Osteoblast (primary cell): ENCODE data around the gene C2orf72. TPM values are rescaled to one million over a fixed set of nuclear protein-coding genes. Genes with fewer than 3 reads are reported as not detected.
A peak's percentile ranks its signal among the peaks of the same experiment; 100 is the strongest.

ENCODE experiments used
- DNase-seq: peaks from one replicate; pipeline ENCODE4 v3.0.0; 2011; ENCODE audit warnings: low spot score, mixed read lengths; ENCODE audit not compliant: insufficient read length; ENCODE audit errors: missing footprints
- H2AFZ ChIP-seq: 2 replicates; pipeline ENCODE4 v1.6.0; 2011; ENCODE audit warnings: mild to moderate bottlenecking, low read length
- H3K27ac ChIP-seq: 2 replicates; pipeline ENCODE4 v1.5.1; 2011; ENCODE audit warnings: mild to moderate bottlenecking, low read depth, low read length, moderate library complexity
- H3K27me3 ChIP-seq: 2 replicates; pipeline ENCODE4 v1.6.0; 2012; ENCODE audit warnings: mild to moderate bottlenecking, control low read depth, inconsistent platforms, low read length, moderate library complexity; ENCODE audit not compliant: insufficient read depth
- H3K36me3 ChIP-seq: 2 replicates; pipeline ENCODE4 v1.5.1; 2011; ENCODE audit warnings: mild to moderate bottlenecking, low read length, control low read depth, moderate library complexity; ENCODE audit not compliant: insufficient read depth
- H3K4me1 ChIP-seq: 2 replicates; pipeline ENCODE4 v1.5.1; 2011; ENCODE audit warnings: mild to moderate bottlenecking, low read length, control low read depth, moderate library complexity; ENCODE audit not compliant: insufficient read depth
- H3K4me2 ChIP-seq: 2 replicates; pipeline ENCODE4 v1.6.0; 2011; ENCODE audit warnings: mild to moderate bottlenecking, low read length; ENCODE audit not compliant: insufficient read depth
- H3K4me3 ChIP-seq: fragments of 200-600 bp; sonication (generic); 3 replicates; pipeline ENCODE4 v1.5.1; 2012; ENCODE audit warnings: mild to moderate bottlenecking, low read length, inconsistent platforms; ENCODE audit not compliant: insufficient read depth
- H3K79me2 ChIP-seq: 2 replicates; pipeline ENCODE4 v1.6.0; 2012; ENCODE audit warnings: mild to moderate bottlenecking, low read length, control low read depth, inconsistent platforms; ENCODE audit not compliant: insufficient read depth
- H3K9me3 ChIP-seq: 2 replicates; pipeline ENCODE4 v1.5.1; 2011; ENCODE audit warnings: low read depth, low read length, control low read depth
- H4K20me1 ChIP-seq: 2 replicates; pipeline ENCODE4 v1.6.0; 2012; ENCODE audit warnings: mild to moderate bottlenecking, low read length, control low read depth; ENCODE audit not compliant: insufficient read depth
- total RNA-seq: library from RNA; depleted of rRNA; stranded (reverse); fragments of >200 nt; gene quantifications from 2 replicates; pipeline ENCODE4 v1.2.3, GENCODE V29; 2012
- TF ChIP-seq, protein P1 (sequence below): IDR thresholded peaks from 2 replicates; pipeline ENCODE4 v1.5.1; 2011; ENCODE audit warnings: mild to moderate bottlenecking, low read depth, low read length, moderate library complexity; ENCODE audit errors: extremely low read depth

Gene C2orf72
- total RNA-seq, 1 donor: not detected

DNA sequence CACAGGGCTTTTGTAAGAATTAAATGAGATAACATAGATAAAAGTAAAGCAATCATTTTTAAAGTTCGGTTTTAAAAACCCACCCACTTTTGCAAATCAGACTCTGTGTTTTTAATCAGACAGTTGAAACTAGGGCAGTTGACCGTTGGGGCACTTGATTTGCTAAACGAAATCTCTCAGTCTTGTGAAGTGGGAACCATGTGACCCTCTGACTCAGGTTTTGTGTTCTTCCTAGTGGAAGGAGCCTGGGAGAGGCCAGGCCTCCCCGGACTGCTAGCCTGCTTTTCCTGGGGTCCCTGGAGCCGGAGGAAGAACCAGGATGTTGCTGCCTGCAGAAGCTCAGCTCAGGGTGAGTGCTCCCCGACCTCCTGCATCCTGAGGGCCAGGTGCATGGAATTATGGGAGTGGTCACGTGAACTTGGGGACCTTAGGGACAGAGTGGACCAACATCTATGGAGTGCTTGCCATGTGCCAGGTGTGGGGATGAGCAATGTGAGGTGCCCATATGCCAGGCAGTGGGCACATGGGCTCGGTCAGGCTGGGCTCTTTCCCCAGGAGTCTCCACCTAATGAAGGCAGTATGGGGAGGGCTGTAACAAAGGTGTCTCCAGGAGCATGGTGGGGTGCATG lies 3.9 kb downstream of the C2orf72 start:
- no peaks in the 10 kb centered on the region for H3K36me3 ChIP-seq
- peaks cover 49% of the 10 kb centered on the region for H3K27me3 ChIP-seq
- H4K20me1 ChIP-seq: no peaks in the 10 kb centered on the region
- no peaks in the 10 kb centered on the region for H3K9me3 ChIP-seq
- H3K4me3 ChIP-seq: no peak overlapping the region
- no peak for DNase-seq
- H3K27ac ChIP-seq: no peak overlapping the region
- TF ChIP-seq, protein P1, sequence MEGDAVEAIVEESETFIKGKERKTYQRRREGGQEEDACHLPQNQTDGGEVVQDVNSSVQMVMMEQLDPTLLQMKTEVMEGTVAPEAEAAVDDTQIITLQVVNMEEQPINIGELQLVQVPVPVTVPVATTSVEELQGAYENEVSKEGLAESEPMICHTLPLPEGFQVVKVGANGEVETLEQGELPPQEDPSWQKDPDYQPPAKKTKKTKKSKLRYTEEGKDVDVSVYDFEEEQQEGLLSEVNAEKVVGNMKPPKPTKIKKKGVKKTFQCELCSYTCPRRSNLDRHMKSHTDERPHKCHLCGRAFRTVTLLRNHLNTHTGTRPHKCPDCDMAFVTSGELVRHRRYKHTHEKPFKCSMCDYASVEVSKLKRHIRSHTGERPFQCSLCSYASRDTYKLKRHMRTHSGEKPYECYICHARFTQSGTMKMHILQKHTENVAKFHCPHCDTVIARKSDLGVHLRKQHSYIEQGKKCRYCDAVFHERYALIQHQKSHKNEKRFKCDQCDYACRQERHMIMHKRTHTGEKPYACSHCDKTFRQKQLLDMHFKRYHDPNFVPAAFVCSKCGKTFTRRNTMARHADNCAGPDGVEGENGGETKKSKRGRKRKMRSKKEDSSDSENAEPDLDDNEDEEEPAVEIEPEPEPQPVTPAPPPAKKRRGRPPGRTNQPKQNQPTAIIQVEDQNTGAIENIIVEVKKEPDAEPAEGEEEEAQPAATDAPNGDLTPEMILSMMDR: no peak
- no peaks in the 10 kb centered on the region for H3K79me2 ChIP-seq
- H3K4me1 ChIP-seq: no peaks in the 10 kb centered on the region
- no peak overlapping the region for H3K4me2 ChIP-seq
- H2AFZ ChIP-seq: no peak overlapping the region

DNA sequence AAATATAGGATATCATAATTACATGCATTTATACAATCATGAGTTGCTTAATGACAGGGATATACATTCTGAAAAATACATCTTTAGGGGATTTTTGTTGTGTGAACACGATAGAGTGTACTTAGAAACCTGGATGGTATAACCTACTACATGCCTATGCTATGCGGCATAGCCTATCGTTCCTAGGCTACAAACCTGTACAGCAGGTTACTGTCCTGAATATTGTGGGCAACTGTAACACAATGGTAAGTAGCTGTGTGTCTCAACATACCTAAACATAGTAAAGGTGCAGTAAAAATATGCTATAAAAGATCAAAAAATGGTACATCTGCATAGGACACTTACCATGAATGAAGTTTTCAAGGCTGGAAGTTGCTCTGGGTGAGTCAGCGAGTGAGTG lies 6.5 kb downstream of the C2orf72 start:
- H2AFZ ChIP-seq: no peak overlapping the region
- peaks cover 55% of the 10 kb centered on the region for H3K27me3 ChIP-seq
- H3K4me3 ChIP-seq: no peak overlapping the region
- TF ChIP-seq, protein P1: no peak
- H3K27ac ChIP-seq: no peak overlapping the region
- H3K79me2 ChIP-seq: no peaks in the 10 kb centered on the region
- H3K4me1 ChIP-seq: no peaks in the 10 kb centered on the region
- H4K20me1 ChIP-seq: no peaks in the 10 kb centered on the region
- H3K36me3 ChIP-seq: no peaks in the 10 kb centered on the region
- no peak for DNase-seq
- H3K9me3 ChIP-seq: no peaks in the 10 kb centered on the region
- no peak overlapping the region for H3K4me2 ChIP-seq

DNA sequence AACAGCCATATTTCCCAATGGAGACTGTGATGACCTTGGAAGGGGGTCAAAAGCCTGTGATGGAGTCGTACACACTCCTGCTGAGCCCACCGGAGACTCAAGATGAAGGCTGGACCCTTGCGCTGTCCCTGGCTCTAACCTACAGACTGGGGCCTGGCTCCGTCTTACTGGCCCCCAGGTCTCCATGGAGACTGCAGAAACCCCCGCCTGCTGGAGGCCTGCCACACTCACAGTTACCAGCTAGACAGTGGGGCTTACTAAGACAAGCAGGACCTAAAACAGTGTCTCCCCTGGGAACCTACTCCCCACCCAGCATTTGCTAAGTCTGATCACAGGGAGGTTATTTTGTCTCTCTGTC lies 9.6 kb downstream of the C2orf72 start:
- no peak overlapping the region for H3K27ac ChIP-seq
- DNase-seq: no peak
- no peaks in the 10 kb centered on the region for H3K36me3 ChIP-seq
- no peaks in the 10 kb centered on the region for H4K20me1 ChIP-seq
- no peak overlapping the region for H3K4me3 ChIP-seq
- peaks cover 42% of the 10 kb centered on the region for H3K27me3 ChIP-seq
- H3K4me2 ChIP-seq: no peak overlapping the region
- no peaks in the 10 kb centered on the region for H3K79me2 ChIP-seq
- TF ChIP-seq, protein P1: no peak
- H2AFZ ChIP-seq: no peak overlapping the region
- H3K9me3 ChIP-seq: no peaks in the 10 kb centered on the region
- H3K4me1 ChIP-seq: no peaks in the 10 kb centered on the region

DNA sequence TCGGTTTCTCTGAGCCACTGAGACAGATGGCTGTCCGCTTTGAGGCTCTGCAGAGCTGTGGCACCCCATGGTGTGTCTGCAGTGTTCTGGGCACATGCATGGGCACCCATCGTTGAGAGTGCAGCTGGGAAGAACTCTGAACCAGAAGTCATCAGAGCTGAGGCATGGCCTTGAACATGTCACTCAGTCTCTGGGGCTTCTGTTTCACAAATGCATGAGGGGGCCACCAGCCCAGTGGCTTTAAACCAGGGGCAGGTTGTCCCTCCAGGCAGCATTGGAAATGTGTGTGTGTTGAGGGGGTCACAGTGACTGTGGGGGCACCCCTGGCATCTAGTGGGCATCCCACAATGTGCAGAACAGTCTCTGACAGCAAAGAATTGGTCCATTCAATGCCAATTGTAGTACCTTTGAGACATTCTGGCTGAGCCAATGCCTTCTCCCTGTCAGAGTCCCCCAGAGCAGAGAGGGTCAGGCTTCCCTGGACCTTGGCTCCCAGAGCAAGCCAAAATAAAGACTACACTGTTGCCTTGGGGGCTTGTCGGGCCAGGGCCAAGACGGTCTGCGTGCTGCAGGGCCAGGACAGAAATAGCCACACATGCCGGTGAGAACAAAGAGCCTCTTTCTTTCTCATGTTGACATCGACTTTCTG lies 10.1 kb downstream of the C2orf72 start:
- H3K4me1 ChIP-seq: no peaks in the 10 kb centered on the region
- no peaks in the 10 kb centered on the region for H3K79me2 ChIP-seq
- peaks cover 38% of the 10 kb centered on the region for H3K27me3 ChIP-seq
- H3K4me2 ChIP-seq: no peak overlapping the region
- H3K9me3 ChIP-seq: no peaks in the 10 kb centered on the region
- H3K27ac ChIP-seq: no peak overlapping the region
- H3K36me3 ChIP-seq: no peaks in the 10 kb centered on the region
- H2AFZ ChIP-seq: no peak overlapping the region
- no peak overlapping the region for H3K4me3 ChIP-seq
- DNase-seq: peak; percentile 56
- TF ChIP-seq, protein P1: no peak
- H4K20me1 ChIP-seq: no peaks in the 10 kb centered on the region
